HepG2 (cell line): ENCODE data around the gene SSBP2.

Source experiments
- CENPT ChIP-seq: sonication (generic); formaldehyde crosslinking; IDR thresholded peaks from 2 replicates; pipeline ENCODE4 v1.8.0; 2022; ENCODE audit warnings: low read depth, mild to moderate bottlenecking, moderate library complexity, missing genetic modification reagents
- GABPA ChIP-seq, 2 experiments: IDR thresholded peaks; 2 replicates each; pipeline ENCODE4 v1.6.1; 2011 to 2016; ENCODE audit warnings: low read depth in 2 of 2, low read length in 1 of 2, missing biosample characterization in 1 of 2, missing genetic modification characterization in 1 of 2
- POLR2A ChIP-seq, 2 experiments: IDR thresholded peaks; 2 replicates each; pipeline ENCODE4 v1.6.1; 2011; ENCODE audit warnings: low read depth in 2 of 2, low read length in 2 of 2, mild to moderate bottlenecking in 1 of 2, moderate library complexity in 1 of 2; ENCODE audit not compliant: insufficient read depth in 1 of 2
- USF2 ChIP-seq, 2 experiments: sonication (generic) in 1 of 2; formaldehyde crosslinking in 1 of 2; IDR thresholded peaks; 2 replicates each; pipeline versions ENCODE4 v1.5.1 to v1.6.1; 2011 to 2020; ENCODE audit warnings: borderline replicate concordance in 1 of 2, low read depth in 1 of 2, low read length in 1 of 2, mild to moderate bottlenecking in 1 of 2, missing genetic modification reagents in 1 of 2, moderate library complexity in 1 of 2
- TF ChIP-seq, protein P1 (sequence below): sonication (generic); formaldehyde crosslinking; IDR thresholded peaks from 2 replicates; pipeline ENCODE4 v1.4.0; 2020; ENCODE audit warnings: missing genetic modification reagents

DNA sequence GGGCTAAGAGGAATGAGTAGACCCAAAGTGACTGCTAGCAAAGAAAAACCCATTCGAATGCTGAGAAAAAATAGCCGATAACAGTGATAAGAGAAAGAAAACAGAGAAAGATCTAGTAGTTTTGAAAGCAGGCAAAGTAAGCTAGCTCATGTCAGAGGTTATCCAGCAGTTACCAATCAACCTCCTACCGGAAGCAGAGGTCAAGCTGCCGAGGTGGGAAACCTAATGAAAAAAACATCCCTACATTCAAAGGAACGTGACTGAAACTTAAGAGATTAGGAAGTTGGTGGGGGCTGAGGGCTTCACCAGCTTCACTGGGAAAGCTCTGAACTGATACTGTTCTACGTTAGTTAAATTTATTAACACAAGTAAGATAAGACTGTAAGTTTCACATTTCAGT, 32.6 kb downstream of the SSBP2 start:
- TF ChIP-seq CENPT (CRISPR knock-in tag): no peak
- TF ChIP-seq GABPA (IDR thresholded peaks at IDR 0.05; ENCODE audit: low read depth, low read length): no peak
- no peak for TF ChIP-seq GABPA (CRISPR knock-in tag; IDR thresholded peaks at IDR 0.05; ENCODE audit: low read depth)
- TF ChIP-seq USF2 (IDR thresholded peaks at IDR 0.05; ENCODE audit: low read depth, low read length): no peak
- no peak for TF ChIP-seq USF2 (CRISPR knock-in tag; IDR thresholded peaks at IDR 0.05; ENCODE audit: borderline replicate concordance)
- TF ChIP-seq POLR2A (IDR thresholded peaks at IDR 0.05; ENCODE audit: insufficient read depth in 1 of 2, low read depth in 2 of 2, low read length in 2 of 2): no peak
- TF ChIP-seq, protein P1, sequence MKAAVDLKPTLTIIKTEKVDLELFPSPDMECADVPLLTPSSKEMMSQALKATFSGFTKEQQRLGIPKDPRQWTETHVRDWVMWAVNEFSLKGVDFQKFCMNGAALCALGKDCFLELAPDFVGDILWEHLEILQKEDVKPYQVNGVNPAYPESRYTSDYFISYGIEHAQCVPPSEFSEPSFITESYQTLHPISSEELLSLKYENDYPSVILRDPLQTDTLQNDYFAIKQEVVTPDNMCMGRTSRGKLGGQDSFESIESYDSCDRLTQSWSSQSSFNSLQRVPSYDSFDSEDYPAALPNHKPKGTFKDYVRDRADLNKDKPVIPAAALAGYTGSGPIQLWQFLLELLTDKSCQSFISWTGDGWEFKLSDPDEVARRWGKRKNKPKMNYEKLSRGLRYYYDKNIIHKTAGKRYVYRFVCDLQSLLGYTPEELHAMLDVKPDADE (CRISPR knock-in tag): no peak
